Measurements from ENCODE around the gene ITGB7. TPM values are rescaled to one million over a fixed set of nuclear protein-coding genes. Genes with fewer than 3 reads are reported as not detected.

Gene ITGB7
- total and polyA plus RNA-seq, 2 donors: 9.5 to 18.9 TPM

- Histone ChIP-seq H3K9me3 (ENCODE audit: control insufficient read depth in 2 of 2, insufficient read depth in 1 of 2, low read length in 1 of 2) (peaks cover 0 to 6% of the 10 kb centered on the region in 2 donors), H3K4me1 (ENCODE audit: control insufficient read depth in 2 of 2, insufficient read depth in 2 of 2, low read length in 2 of 2) (peaks cover 14 to 89% of the 10 kb centered on the region in 2 donors), H3K27ac (ENCODE audit: low read depth in 1 of 2, low read length in 1 of 2) (peak overlapping the region; percentile 91 to 98), H3K4me3 (ENCODE audit: low read length in 2 of 2) (peak overlapping the region; percentile 60 to 70), H3K36me3 (ENCODE audit: control insufficient read depth in 2 of 2, insufficient read depth in 2 of 2, low read length in 1 of 2) (no peaks in the 10 kb centered on the region), H3K27me3 (ENCODE audit: control insufficient read depth in 2 of 2, insufficient read depth in 1 of 2, low read length in 1 of 2) (peaks cover 13 to 56% of the 10 kb centered on the region in 2 donors)
- WGBS: 0% methylated on average over 42 of the region's 42 CpGs
- DNase-seq (ENCODE audit: low read depth in 6 of 9, low spot score in 9 of 9): peak in 4 of 9 donors; percentile 65 to 81 (median 68)
These were observed 13.7 kb upstream of the ITGB7 start for GRCh38 chr12:53220694-53221202.

- H3K9me3 ChIP-seq (ENCODE audit: control insufficient read depth in 2 of 2, insufficient read depth in 1 of 2, low read length in 1 of 2): peaks cover 0 to 6% of the 10 kb centered on the region in 2 donors
- peaks cover 13 to 56% of the 10 kb centered on the region in 2 donors for H3K27me3 ChIP-seq (ENCODE audit: control insufficient read depth in 2 of 2, insufficient read depth in 1 of 2, low read length in 1 of 2)
- H3K4me1 ChIP-seq (ENCODE audit: control insufficient read depth in 2 of 2, insufficient read depth in 2 of 2, low read length in 2 of 2): peaks cover 14 to 83% of the 10 kb centered on the region in 2 donors
- no peaks in the 10 kb centered on the region for H3K36me3 ChIP-seq (ENCODE audit: control insufficient read depth in 2 of 2, insufficient read depth in 2 of 2, low read length in 1 of 2)
- peak in 7 of 9 donors; percentile 63 to 89 (median 73) for DNase-seq (ENCODE audit: low read depth in 6 of 9, low spot score in 9 of 9)
- peak overlapping the region; percentile 60 to 70 for H3K4me3 ChIP-seq (ENCODE audit: low read length in 2 of 2)
- H3K27ac ChIP-seq (ENCODE audit: low read depth in 1 of 2, low read length in 1 of 2): peak overlapping the region; percentile 91 to 98
- WGBS: under 1% methylated on average over 51 of the region's 53 CpGs
These were observed 13.1 kb upstream of the ITGB7 start for GRCh38 chr12:53219956-53220693.

GRCh38 chr12:53219292-53219955 lies 12.4 kb upstream of the ITGB7 start:
- Histone ChIP-seq H3K9me3 (ENCODE audit: control insufficient read depth in 2 of 2, insufficient read depth in 1 of 2, low read length in 1 of 2) (peaks cover 0 to 6% of the 10 kb centered on the region in 2 donors), H3K36me3 (ENCODE audit: control insufficient read depth in 2 of 2, insufficient read depth in 2 of 2, low read length in 1 of 2) (peaks cover 1 to 3% of the 10 kb centered on the region in 2 donors), H3K27me3 (ENCODE audit: control insufficient read depth in 2 of 2, insufficient read depth in 1 of 2, low read length in 1 of 2) (peaks cover 13 to 56% of the 10 kb centered on the region in 2 donors), H3K4me3 (ENCODE audit: low read length in 2 of 2) (peak overlapping the region; percentile 60 to 70), H3K27ac (ENCODE audit: low read depth in 1 of 2, low read length in 1 of 2) (peak overlapping the region; percentile 72 to 76), H3K4me1 (ENCODE audit: control insufficient read depth in 2 of 2, insufficient read depth in 2 of 2, low read length in 2 of 2) (peaks cover 13 to 76% of the 10 kb centered on the region in 2 donors)
- 27% methylated on average over 27 of the region's 27 CpGs for WGBS
- DNase-seq (ENCODE audit: low read depth in 6 of 9, low spot score in 9 of 9): peak in 1 of 9 donors; percentile 58

GRCh38 chr12:53218551-53219291 lies 11.7 kb upstream of the ITGB7 start:
- H3K4me1 ChIP-seq (ENCODE audit: control insufficient read depth in 2 of 2, insufficient read depth in 2 of 2, low read length in 2 of 2): peaks cover 6 to 70% of the 10 kb centered on the region in 2 donors
- H3K36me3 ChIP-seq (ENCODE audit: control insufficient read depth in 2 of 2, insufficient read depth in 2 of 2, low read length in 1 of 2): peaks cover 3 to 4% of the 10 kb centered on the region in 2 donors
- H3K9me3 ChIP-seq (ENCODE audit: control insufficient read depth in 2 of 2, insufficient read depth in 1 of 2, low read length in 1 of 2): peaks cover 0 to 6% of the 10 kb centered on the region in 2 donors
- DNase-seq (ENCODE audit: low read depth in 6 of 9, low spot score in 9 of 9): no peak
- H3K4me3 ChIP-seq (ENCODE audit: low read length in 2 of 2): peak overlapping the region; percentile 60 to 70
- WGBS: 93% methylated on average over 30 of the region's 30 CpGs
- H3K27ac ChIP-seq (ENCODE audit: low read depth in 1 of 2, low read length in 1 of 2): peak overlapping the region; percentile 46 to 64
- peaks cover 13 to 56% of the 10 kb centered on the region in 2 donors for H3K27me3 ChIP-seq (ENCODE audit: control insufficient read depth in 2 of 2, insufficient read depth in 1 of 2, low read length in 1 of 2)

GRCh38 chr12:53217931-53218307 lies 10.9 kb upstream of the ITGB7 start:
- H3K27ac ChIP-seq (ENCODE audit: low read depth in 1 of 2, low read length in 1 of 2): no peak overlapping the region
- 91% methylated on average over 3 of the region's 3 CpGs for WGBS
- peaks cover 3 to 7% of the 10 kb centered on the region in 2 donors for H3K36me3 ChIP-seq (ENCODE audit: control insufficient read depth in 2 of 2, insufficient read depth in 2 of 2, low read length in 1 of 2)
- peaks cover 13 to 54% of the 10 kb centered on the region in 2 donors for H3K27me3 ChIP-seq (ENCODE audit: control insufficient read depth in 2 of 2, insufficient read depth in 1 of 2, low read length in 1 of 2)
- H3K9me3 ChIP-seq (ENCODE audit: control insufficient read depth in 2 of 2, insufficient read depth in 1 of 2, low read length in 1 of 2): peaks cover 0 to 6% of the 10 kb centered on the region in 2 donors
- peaks cover 0 to 66% of the 10 kb centered on the region in 2 donors for H3K4me1 ChIP-seq (ENCODE audit: control insufficient read depth in 2 of 2, insufficient read depth in 2 of 2, low read length in 2 of 2)
- peak overlapping the region in 1 of 2 donors; percentile 5 for H3K4me3 ChIP-seq (ENCODE audit: low read length in 2 of 2)
- no peak for DNase-seq (ENCODE audit: low read depth in 6 of 9, low spot score in 9 of 9)

GRCh38 chr12:53217051-53217930 lies 10.2 kb upstream of the ITGB7 start:
- Histone ChIP-seq H3K27ac (ENCODE audit: low read depth in 1 of 2, low read length in 1 of 2) (no peak overlapping the region), H3K4me1 (ENCODE audit: control insufficient read depth in 2 of 2, insufficient read depth in 2 of 2, low read length in 2 of 2) (peaks cover 0 to 60% of the 10 kb centered on the region in 2 donors), H3K9me3 (ENCODE audit: control insufficient read depth in 2 of 2, insufficient read depth in 1 of 2, low read length in 1 of 2) (peaks cover 0 to 6% of the 10 kb centered on the region in 2 donors), H3K36me3 (ENCODE audit: control insufficient read depth in 2 of 2, insufficient read depth in 2 of 2, low read length in 1 of 2) (peaks cover 3 to 10% of the 10 kb centered on the region in 2 donors), H3K27me3 (ENCODE audit: control insufficient read depth in 2 of 2, insufficient read depth in 1 of 2, low read length in 1 of 2) (peaks cover 13 to 49% of the 10 kb centered on the region in 2 donors), H3K4me3 (ENCODE audit: low read length in 2 of 2) (no peak overlapping the region)
- DNase-seq (ENCODE audit: low read depth in 6 of 9, low spot score in 9 of 9): no peak
- WGBS: 71% methylated on average over 19 of the region's 19 CpGs

- Histone ChIP-seq H3K36me3 (ENCODE audit: control insufficient read depth in 2 of 2, insufficient read depth in 2 of 2, low read length in 1 of 2) (peaks cover 7 to 16% of the 10 kb centered on the region in 2 donors), H3K27ac (ENCODE audit: low read depth in 1 of 2, low read length in 1 of 2) (no peak overlapping the region), H3K27me3 (ENCODE audit: control insufficient read depth in 2 of 2, insufficient read depth in 1 of 2, low read length in 1 of 2) (peaks cover 13 to 39% of the 10 kb centered on the region in 2 donors), H3K4me1 (ENCODE audit: control insufficient read depth in 2 of 2, insufficient read depth in 2 of 2, low read length in 2 of 2) (peaks cover 0 to 45% of the 10 kb centered on the region in 2 donors), H3K9me3 (ENCODE audit: control insufficient read depth in 2 of 2, insufficient read depth in 1 of 2, low read length in 1 of 2) (peaks cover 0 to 6% of the 10 kb centered on the region in 2 donors), H3K4me3 (ENCODE audit: low read length in 2 of 2) (no peak overlapping the region)
- 98% methylated on average over 8 of the region's 8 CpGs for WGBS
- no peak for DNase-seq (ENCODE audit: low read depth in 6 of 9, low spot score in 9 of 9)
These were observed 8.4 kb upstream of the ITGB7 start for GRCh38 chr12:53215497-53215896.
